CD4-positive, alpha-beta T cell treated with Interferon alpha-2 for 1 hour (primary cell): ENCODE data around the gene APOBEC2.

Experiments
- DNase-seq, 2 donors: peaks; one replicate each; pipeline ENCODE4 v3.0.0-alpha.2; 2020 to 2022

Gene APOBEC2

GRCh38 chr6:41062056-41062455 is 9.1 kb downstream of the APOBEC2 start:
- no peak for DNase-seq

GRCh38 chr6:41063884-41064285 is 10.9 kb downstream of the APOBEC2 start:
- no peak for DNase-seq

DNA sequence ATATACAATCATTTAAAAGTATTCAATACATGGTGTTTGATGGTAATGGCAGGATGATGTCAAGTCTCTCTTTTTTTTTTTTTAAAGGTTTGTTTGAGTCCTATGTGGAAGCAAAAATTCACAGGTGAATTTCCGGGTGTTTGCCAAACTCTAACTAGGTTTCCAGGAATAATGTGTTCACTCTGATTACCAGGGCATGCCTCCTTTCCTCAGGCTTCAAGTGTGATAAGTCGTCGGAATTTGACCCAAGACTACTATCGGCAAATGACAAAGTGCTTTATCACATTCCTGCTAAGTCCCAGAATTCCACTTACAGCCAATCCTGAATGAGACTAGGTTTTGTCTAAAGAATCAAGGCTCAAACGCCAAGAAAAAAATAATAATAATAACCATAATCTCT is 11.8 kb downstream of the APOBEC2 start:
- DNase-seq: no peak

DNA sequence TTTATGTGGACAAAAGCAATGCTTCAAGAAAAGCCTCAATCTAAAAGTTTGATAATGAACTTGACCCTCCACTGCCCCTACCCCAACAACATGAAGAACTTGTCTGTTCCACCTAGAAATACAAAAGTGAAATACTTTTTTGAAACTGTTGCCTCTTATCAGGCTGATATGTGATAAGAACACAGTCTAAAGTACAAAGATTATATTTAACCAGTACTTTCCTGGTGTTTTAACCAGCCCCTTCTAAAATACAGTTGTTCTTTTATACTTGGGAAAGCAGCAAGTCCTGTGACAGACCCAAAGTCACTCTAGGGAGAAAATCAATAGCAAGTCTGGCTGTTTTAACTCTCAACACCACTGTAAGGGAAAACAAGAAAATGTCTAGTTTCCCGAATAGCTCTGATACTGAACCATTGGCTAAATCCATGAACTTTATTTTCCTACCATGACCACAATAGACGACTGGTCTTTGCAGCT is 12.6 kb downstream of the APOBEC2 start:
- no peak for DNase-seq

GRCh38 chr6:41066867-41067304 is 13.9 kb downstream of the APOBEC2 start:
- peak; percentile 62 to 69 for DNase-seq

DNA sequence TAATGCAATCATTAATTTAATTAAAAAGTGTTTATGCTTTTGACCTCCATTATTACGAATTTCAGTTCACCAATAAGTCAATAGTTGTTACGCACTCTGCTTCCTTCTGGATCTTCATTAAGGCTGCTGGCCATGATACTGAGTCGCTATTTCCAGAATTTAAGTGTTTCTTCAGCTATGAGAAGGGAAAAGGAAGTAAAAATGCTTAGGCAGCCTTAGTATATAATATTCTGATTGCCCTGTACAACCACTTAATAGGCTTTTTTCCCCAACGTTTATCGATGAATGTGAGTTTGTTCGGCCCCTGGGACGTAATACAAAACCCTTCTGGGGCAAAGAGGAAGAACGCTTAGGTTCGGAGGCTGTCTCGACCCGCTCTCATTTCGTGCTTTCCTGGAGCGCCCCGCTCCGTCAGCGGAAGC is 18.5 kb downstream of the APOBEC2 start:
- no peak for DNase-seq

- DNase-seq: peak; percentile 100
Observed at GRCh38 chr6:41071923-41072835, 19.2 kb downstream of the APOBEC2 start, which contains the start of gene OARD1. OARD1 (minus strand) TSS chr6:41072356; CDS start chr6:41071634, 722 bp downstream.

GRCh38 chr6:41072836-41073202 is 19.8 kb downstream of the APOBEC2 start, which contains the start of gene NFYA:
NFYA (plus strand) TSS chr6:41072974; CDS start chr6:41079090, 6,116 bp downstream.
- DNase-seq: no peak

- peak; percentile 87 to 91 for DNase-seq
Observed at GRCh38 chr6:41073203-41073967, 20.4 kb downstream of the APOBEC2 start.

DNA sequence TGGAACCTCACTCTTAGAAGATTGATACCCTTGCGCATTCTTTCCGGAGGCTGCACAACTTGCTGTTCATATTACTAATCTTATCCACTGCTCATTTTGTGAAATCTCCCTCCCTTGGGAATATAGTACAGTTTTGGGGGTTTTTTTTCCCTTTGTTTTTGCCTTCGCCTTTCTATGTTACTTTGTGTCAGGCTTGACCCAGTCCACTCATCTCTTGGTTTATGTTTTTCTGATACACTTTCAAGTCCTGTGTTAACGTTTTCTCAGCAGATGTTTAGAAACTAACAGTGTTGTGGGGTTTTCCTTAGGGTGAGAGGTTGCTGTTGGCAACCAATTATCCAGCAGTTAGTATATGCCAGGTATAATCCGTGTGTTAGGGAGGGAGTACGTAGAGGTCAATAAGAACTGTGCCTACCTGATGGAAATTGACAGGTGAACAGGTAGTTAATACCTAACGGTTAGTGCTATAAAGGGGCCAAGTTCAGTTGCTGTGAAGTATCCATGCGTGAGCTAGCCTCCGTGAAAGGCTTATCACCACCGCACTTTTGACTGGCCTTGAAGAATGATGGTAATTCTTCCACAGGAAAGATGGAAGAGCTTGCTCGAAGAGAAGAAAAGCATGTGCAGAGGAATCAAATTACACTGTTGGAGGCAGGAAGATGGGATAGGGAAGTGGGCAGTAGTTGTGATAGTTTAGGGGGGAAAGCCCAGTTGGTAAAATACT is 21.1 kb downstream of the APOBEC2 start:
- DNase-seq: peak in 1 of 2 donors; percentile 62

- DNase-seq: no peak
Observed at GRCh38 chr6:41074692-41075436, 21.9 kb downstream of the APOBEC2 start.

- DNase-seq: no peak
Observed at GRCh38 chr6:41075651-41076626, 22.9 kb downstream of the APOBEC2 start.

DNA sequence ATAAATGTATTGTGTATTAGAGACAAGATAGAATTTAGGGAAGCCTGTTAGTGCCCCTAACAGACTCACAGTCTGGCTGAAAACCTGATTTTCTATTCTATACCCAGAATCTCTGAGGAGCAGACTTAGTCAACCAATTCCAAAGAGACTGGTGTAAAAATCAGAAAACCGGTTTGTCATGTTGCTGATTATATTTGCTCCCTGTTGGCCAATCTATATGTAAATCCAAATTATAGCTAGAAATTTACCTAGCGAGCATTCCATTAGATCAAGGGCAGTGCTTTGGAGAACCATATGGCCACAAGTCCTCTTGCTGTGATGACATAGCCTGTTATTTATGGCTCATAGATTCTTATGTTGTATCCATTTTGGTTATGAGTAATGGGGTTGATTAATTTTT is 24.5 kb downstream of the APOBEC2 start:
- DNase-seq: no peak

DNA sequence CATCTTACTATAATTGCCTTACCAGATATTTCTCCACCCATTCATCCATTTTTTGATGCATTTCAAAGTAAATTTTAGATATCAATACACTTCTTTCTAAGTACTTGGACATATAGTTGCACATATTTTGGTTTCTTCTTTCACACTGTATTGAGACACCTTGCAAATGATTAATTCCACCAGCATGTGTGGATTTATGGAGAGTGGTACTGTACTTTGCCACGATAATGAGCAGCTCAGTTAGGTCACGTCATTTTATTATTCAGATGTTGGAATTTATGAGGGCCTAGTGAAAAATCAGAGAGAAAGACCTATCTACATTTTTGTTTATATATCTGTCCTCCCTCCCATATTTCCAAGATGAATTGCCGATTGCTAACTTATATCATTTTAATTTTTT is 25.1 kb downstream of the APOBEC2 start:
- no peak for DNase-seq

DNA sequence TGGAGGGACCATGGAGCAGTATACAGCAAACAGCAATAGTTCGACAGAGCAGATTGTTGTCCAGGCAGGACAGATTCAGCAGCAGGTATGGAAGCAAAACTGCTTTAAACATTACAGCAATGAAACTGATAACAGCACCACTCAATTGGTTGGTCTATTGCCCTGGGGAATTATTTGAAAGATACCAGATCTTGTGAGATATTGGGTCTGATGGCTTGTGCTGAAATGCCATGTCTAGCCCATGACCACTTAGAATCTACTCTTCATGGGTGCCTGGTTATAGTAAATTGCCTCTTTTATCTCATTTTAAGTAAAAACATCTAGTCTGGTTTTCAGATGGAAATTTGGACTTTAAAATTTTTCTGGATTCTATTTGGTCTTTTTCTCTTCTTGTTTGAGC is 26.1 kb downstream of the APOBEC2 start:
- no peak for DNase-seq

GRCh38 chr6:41080621-41081020 is 27.6 kb downstream of the APOBEC2 start:
- peak; percentile 10 to 53 for DNase-seq

DNA sequence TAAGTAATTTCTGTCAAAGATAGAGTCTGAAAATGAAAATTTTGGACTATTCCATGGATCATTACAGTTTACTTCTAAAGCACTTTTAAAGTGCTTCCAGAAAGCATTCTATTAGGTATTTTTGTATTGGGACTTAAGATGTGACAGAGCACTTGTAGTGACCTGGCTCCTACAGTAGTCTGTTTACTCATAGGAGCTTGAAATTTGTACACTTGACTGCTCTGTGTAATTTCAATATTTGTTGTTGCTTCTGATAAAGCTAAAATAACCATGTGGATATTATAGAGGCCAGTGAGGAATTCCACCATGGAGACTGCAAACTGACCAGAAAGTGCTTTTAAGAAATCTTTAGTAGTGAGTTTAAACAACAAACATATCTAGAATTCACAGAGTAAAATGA is 30.1 kb downstream of the APOBEC2 start:
- DNase-seq: no peak

DNA sequence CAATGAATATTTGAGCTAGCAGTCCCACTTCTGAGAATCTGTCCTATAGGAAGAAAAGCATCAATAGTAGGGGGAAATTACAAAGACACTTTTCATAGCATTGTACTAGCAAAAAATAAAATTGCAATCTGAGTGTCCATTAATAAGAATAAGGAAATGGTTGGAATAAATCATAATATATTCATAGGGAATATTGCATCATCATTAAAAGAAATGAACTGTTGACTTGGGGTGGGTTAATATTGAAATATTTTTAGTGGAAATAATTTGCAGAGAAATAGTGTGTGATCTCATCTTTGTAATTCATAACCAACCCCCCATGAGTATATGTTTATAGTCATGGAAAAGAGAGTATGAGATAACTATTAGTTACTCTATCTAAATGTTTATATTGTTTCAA is 32.2 kb downstream of the APOBEC2 start:
- no peak for DNase-seq

DNA sequence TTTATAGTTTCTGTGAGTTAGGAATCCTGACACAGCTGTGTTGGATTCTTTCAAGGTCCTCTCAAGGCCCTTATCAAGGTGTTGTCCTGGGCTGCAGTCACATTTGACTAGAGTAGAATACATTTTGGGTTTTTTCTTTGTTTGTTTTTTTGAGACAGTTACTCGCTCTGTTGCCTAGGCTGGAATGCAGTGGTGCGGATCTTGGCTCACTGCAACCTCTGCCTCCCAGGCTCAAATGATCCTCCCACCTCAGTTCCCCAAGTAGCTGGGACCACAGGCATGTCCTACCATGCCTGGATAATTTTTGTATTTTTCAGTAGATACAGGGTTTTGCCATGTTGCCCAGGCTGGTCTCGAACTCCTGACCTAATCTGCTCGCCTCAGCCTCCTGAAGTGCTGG is 35.4 kb downstream of the APOBEC2 start:
- no peak for DNase-seq

DNA sequence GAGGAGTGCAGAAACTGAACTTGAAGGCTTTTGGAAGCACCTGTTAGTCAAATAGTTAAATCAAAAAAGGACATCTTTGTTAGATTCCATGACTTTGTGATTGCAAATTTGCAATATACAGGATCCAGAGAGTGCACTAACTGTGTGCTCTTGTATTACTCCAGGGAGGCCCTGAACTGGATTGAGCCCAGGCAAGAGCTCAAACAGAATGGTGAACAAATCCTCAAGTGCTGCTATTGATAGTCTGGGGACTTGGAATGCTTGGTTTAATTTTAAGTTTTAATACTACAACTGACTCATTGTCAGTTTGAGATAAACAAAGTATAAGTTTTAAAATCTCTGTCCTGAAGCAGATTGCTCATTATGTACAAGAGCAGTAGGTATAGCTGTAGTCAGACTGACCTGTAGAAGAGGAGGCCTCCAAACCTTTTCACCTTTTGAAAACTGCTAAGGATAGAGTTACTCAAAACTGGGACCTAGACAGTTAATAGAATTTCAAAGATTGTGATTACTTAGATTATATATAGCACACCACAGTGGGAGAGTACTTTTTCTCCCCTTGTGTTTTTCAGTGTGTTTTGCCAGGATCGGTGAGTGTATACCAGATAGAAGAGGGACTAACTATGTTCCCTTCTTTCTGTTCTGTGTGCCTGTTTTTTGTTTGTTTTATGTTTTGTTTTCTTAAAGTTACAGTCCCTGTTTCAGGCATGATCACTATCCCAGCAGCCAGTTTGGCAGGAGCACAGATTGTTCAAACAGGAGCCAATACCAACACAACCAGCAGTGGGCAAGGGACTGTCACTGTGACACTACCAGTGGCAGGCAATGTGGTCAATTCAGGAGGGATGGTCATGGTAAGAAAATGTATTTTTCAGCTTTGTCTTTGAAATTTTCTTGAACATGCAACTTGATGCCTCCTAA is 38.1 kb downstream of the APOBEC2 start:
- DNase-seq: no peak
